Measurements from ENCODE around the gene LRFN5. TPM values are rescaled to one million over a fixed set of nuclear protein-coding genes. Genes with fewer than 3 reads are reported as not detected.
A peak's percentile ranks its signal among the peaks of the same experiment; 100 is the strongest.

The LRFN5 gene
- total and polyA plus RNA-seq, 2 of the 13 experiments (the other 11 are each of a cell fraction or from before 2014, with no cell fraction given), result not detected

GRCh38 chr14:41891624-41892023 is 284.9 kb downstream of the LRFN5 start:
- no peaks in the 10 kb centered on the region for H3K4me1 ChIP-seq (ENCODE audit: insufficient read depth, low read length)
- DNase-seq (ENCODE audit: low spot score), result no peak
- ChIA-PET POLR2A (no interaction called here), CTCF (ENCODE audit: low intra/inter-chr PET ratio, low total read pairs) (no interaction called here)
- no peak overlapping the region for H3K27ac ChIP-seq (ENCODE audit: extremely low read length, insufficient read depth, low read length)
- H3K9me3 ChIP-seq (ENCODE audit: low read length), result peaks cover 34% of the 10 kb centered on the region
- ATAC-seq, result peak; percentile 34; the same call in 2 of the 3 replicates
- no peak overlapping the region for H3K4me2 ChIP-seq (ENCODE audit: low read depth, low read length)
- 3% methylated on average over 8 of the region's 8 CpGs for WGBS (ENCODE audit: low lambda C conversion rate)
- H3K4me3 ChIP-seq (replicated peaks in 1 of 3; ENCODE audit: insufficient read depth in 1 of 3, low read depth in 2 of 3, low read length in 3 of 3), result no peak overlapping the region
- no peaks in the 10 kb centered on the region for H4K20me1 ChIP-seq (ENCODE audit: insufficient read depth, low read length)
- no peaks in the 10 kb centered on the region for H3K79me2 ChIP-seq (ENCODE audit: insufficient read depth, low read length)
- no peaks in the 10 kb centered on the region for H3K27me3 ChIP-seq (ENCODE audit: control insufficient read depth in 1 of 2, insufficient read depth in 2 of 2, low read length in 2 of 2)
- no TSS peak for BruUV-seq (replicated peaks)
- H2AFZ ChIP-seq (ENCODE audit: low read length), result peak overlapping the region; percentile 3
- no peaks in the 10 kb centered on the region for H3K36me3 ChIP-seq (replicated peaks in 1 of 2; ENCODE audit: control insufficient read depth in 1 of 2, insufficient read depth in 2 of 2, low read length in 2 of 2)
- intact Hi-C loops (cut with micrococcal nuclease; ENCODE audit: unreplicated experiment), result no loop called here
- in situ Hi-C loops (cut with HindIII; ENCODE audit: extremely low pct_ligation_motif_present, low pct_unique_long_range_greater_than_20kb), result no loop called here
- TF ChIP-seq CEBPB (IDR thresholded peaks at IDR 0.05; ENCODE audit: borderline replicate concordance, low read depth, low read length) (no peak), LCORL (IDR thresholded peaks at IDR 0.05) (peak; percentile 98), LCORL (CRISPR knock-in tag; IDR thresholded peaks at IDR 0.05) (no peak)
- no peak overlapping the region for H3K9ac ChIP-seq (ENCODE audit: insufficient read depth, low read depth, low read length)
- FAIRE-seq, result no peak

- Histone ChIP-seq H3K4me3 (replicated peaks in 1 of 3; ENCODE audit: insufficient read depth in 1 of 3, low read depth in 2 of 3, low read length in 3 of 3) (no peak overlapping the region), H4K20me1 (ENCODE audit: insufficient read depth, low read length) (no peaks in the 10 kb centered on the region), H3K4me1 (ENCODE audit: insufficient read depth, low read length) (no peaks in the 10 kb centered on the region), H3K27me3 (ENCODE audit: control insufficient read depth in 1 of 2, insufficient read depth in 2 of 2, low read length in 2 of 2) (no peaks in the 10 kb centered on the region), H3K9ac (ENCODE audit: insufficient read depth, low read depth, low read length) (no peak overlapping the region), H3K4me2 (ENCODE audit: low read depth, low read length) (no peak overlapping the region), H3K9me3 (ENCODE audit: low read length) (peaks cover 4% of the 10 kb centered on the region; the same call in 1 of the 2 replicates), H2AFZ (ENCODE audit: low read length) (no peak overlapping the region), H3K27ac (ENCODE audit: extremely low read length, insufficient read depth, low read length) (no peak overlapping the region), H3K79me2 (ENCODE audit: insufficient read depth, low read length) (no peaks in the 10 kb centered on the region), H3K36me3 (replicated peaks in 1 of 2; ENCODE audit: control insufficient read depth in 1 of 2, insufficient read depth in 2 of 2, low read length in 2 of 2) (no peaks in the 10 kb centered on the region)
- intact Hi-C loops (cut with micrococcal nuclease; ENCODE audit: unreplicated experiment), result no loop called here
- FAIRE-seq, result no peak
- no TSS peak for BruUV-seq (replicated peaks)
- POLR2A ChIA-PET, result no interaction called here
- no peak for DNase-seq (ENCODE audit: low spot score)
- no peak for ATAC-seq
- in situ Hi-C loops (cut with HindIII; ENCODE audit: extremely low pct_ligation_motif_present, low pct_unique_long_range_greater_than_20kb), result no loop called here
- CTCF ChIA-PET (ENCODE audit: low intra/inter-chr PET ratio, low total read pairs), result no interaction called here
- TF ChIP-seq ZNF782 (CRISPR knock-in tag; IDR thresholded peaks at IDR 0.05; ENCODE audit: borderline replicate concordance) (no peak), RFXAP (CRISPR knock-in tag; IDR thresholded peaks at IDR 0.05; ENCODE audit: borderline replicate concordance) (no peak), PHB2 (IDR thresholded peaks at IDR 0.05; ENCODE audit: partially characterized antibody) (no peak), ZNF589 (CRISPR knock-in tag; conservative IDR thresholded peaks at IDR 0.05) (no peak), NFATC3 (CRISPR knock-in tag; IDR thresholded peaks at IDR 0.05) (no peak), RFX1 (IDR thresholded peaks at IDR 0.05) (no peak), ZNF75D (CRISPR knock-in tag; IDR thresholded peaks at IDR 0.05; ENCODE audit: borderline replicate concordance) (no peak), ZBTB43 (CRISPR knock-in tag; conservative IDR thresholded peaks at IDR 0.05) (no peak), ZBTB20 (CRISPR knock-in tag; IDR thresholded peaks at IDR 0.05; ENCODE audit: borderline replicate concordance, low read depth) (no peak), ZNF431 (CRISPR knock-in tag; IDR thresholded peaks at IDR 0.05; ENCODE audit: borderline replicate concordance, low read depth) (no peak), TBL1XR1 (IDR thresholded peaks at IDR 0.05; ENCODE audit: borderline replicate concordance, low read length, partially characterized antibody) (no peak), HOXA5 (CRISPR knock-in tag; IDR thresholded peaks at IDR 0.05) (no peak)
- TF ChIP-seq, protein P1, sequence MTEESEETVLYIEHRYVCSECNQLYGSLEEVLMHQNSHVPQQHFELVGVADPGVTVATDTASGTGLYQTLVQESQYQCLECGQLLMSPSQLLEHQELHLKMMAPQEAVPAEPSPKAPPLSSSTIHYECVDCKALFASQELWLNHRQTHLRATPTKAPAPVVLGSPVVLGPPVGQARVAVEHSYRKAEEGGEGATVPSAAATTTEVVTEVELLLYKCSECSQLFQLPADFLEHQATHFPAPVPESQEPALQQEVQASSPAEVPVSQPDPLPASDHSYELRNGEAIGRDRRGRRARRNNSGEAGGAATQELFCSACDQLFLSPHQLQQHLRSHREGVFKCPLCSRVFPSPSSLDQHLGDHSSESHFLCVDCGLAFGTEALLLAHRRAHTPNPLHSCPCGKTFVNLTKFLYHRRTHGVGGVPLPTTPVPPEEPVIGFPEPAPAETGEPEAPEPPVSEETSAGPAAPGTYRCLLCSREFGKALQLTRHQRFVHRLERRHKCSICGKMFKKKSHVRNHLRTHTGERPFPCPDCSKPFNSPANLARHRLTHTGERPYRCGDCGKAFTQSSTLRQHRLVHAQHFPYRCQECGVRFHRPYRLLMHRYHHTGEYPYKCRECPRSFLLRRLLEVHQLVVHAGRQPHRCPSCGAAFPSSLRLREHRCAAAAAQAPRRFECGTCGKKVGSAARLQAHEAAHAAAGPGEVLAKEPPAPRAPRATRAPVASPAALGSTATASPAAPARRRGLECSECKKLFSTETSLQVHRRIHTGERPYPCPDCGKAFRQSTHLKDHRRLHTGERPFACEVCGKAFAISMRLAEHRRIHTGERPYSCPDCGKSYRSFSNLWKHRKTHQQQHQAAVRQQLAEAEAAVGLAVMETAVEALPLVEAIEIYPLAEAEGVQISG (CRISPR knock-in tag; IDR thresholded peaks at IDR 0.05), result no peak
Observed at GRCh38 chr14:41899416-41899815, 292.7 kb downstream of the LRFN5 start.

Data from HepG2 (cell line).